Adrenal gland (tissue), 12 donors: ENCODE data around the gene CDK6. TPM values are rescaled to one million over a fixed set of nuclear protein-coding genes. Genes with fewer than 3 reads are reported as not detected.

Experiments used
- DNase-seq, 7 donors: peaks; one replicate each; pipeline ENCODE4 v3.0.0-alpha.2; 2019 to 2020
- H3K27ac ChIP-seq, 5 donors: fragments of 200-600 bp; sonication (generic) in 4 of 5; 1 replicate in 3 of 5; 2 replicates in 2 of 5; pipeline versions ENCODE4 v1.5.1 to v1.8.0; 2016 to 2020; ENCODE audit warnings: mild to moderate bottlenecking in 1 of 5
- H3K27me3 ChIP-seq: fragments of 200-600 bp; 2 replicates; pipeline ENCODE4 v1.8.0; 2021
- H3K36me3 ChIP-seq, 2 donors: fragments of 200-600 bp; replicated peaks in 1 of 2; 1 replicate in 1 of 2; 2 replicates in 1 of 2; pipeline versions ENCODE4 v1.5.1 to v1.8.0; 2018 to 2022
- H3K4me1 ChIP-seq, 2 donors: fragments of 200-600 bp; replicated peaks in 1 of 2; 1 replicate in 1 of 2; 2 replicates in 1 of 2; pipeline versions ENCODE4 v1.5.1 to v1.8.0; 2018 to 2021
- H3K4me3 ChIP-seq, 4 donors: fragments of 200-600 bp; sonication (generic) in 3 of 4; one replicate each; pipeline ENCODE4 v1.5.1; 2016 to 2018
- H3K9me3 ChIP-seq, 3 donors: fragments of 200-600 bp; sonication (generic) in 1 of 3; replicated peaks in 1 of 3; 1 replicate in 2 of 3; 2 replicates in 1 of 3; pipeline versions ENCODE4 v1.5.1 to v1.8.0; 2016 to 2021
- CTCF ChIP-seq, 6 experiments: fragments of 450-650 bp in 4 of 6; fragments of 200-600 bp in 2 of 6; sonication (generic) in 1 of 6; IDR thresholded peaks; 1 replicate in 5 of 6; 2 replicates in 1 of 6; pipeline versions ENCODE4 v1.5.1 to v1.8.0; 2016 to 2021; ENCODE audit warnings: antibody characterized with exemption in 6 of 6, mild to moderate bottlenecking in 2 of 6, moderate library complexity in 1 of 6
- POLR2A ChIP-seq, 2 donors: fragments of 450-650 bp; IDR thresholded peaks; one replicate each; pipeline ENCODE4 v1.6.1; 2017; ENCODE audit warnings: antibody characterized with exemption in 2 of 2, mild to moderate bottlenecking in 2 of 2, moderate library complexity in 1 of 2
- WGBS, 4 donors: extraction: QIAGEN DNeasy Blood & Tissue Kit in 2 of 4; methylation state at CpG; one replicate each; pipeline versions ENCODE4 v1.1.5 to v1.1.7; 2013 to 2017; 5-methylcytosine and 5-hydroxymethylcytosine counted together
- intact Hi-C, 2 donors: fragments of 100-400 bp; cut with DNase I; formaldehyde crosslinking; loops; one replicate each; pipeline versions ENCODE4 v1.14.1 to v1.15.0; 2022 to 2023
- polyA plus RNA-seq, 3 donors: library from polyadenylated mRNA; stranded (reverse); fragments of 200-250 nt in 2 of 3; fragments of 350-450 nt in 1 of 3; fragmentation: Illumina TruSeq in 1 of 3; extraction: RNeasy Lipid Tissue Mini Kit (QIAGEN cat#74804) in 1 of 3; gene quantifications; one replicate each; pipeline ENCODE4 v1.2.3, GENCODE V29; 2013 to 2014
- total RNA-seq, 9 donors: library from RNA; depleted of rRNA in 4 of 9; stranded (reverse); fragments of >200 nt in 4 of 9; fragments of 120-200 nt in 1 of 9; fragmentation: NEBNext Ultra II Directional in 1 of 9; extraction: Animal tissue kit (Norgen Biotek cat#: 25700) in 1 of 9; gene quantifications; one replicate each; pipeline versions ENCODE4 v1.1.0 to v1.2.4, GENCODE V29; 2013 to 2023
- donor health status: healthy with polysubstance abuse.
- donor health status: Bipolar disorder and iron deficiency.
- donor health status: DM: yes; HTN: yes; CAD: no.
- donor health status: DM: no; HTN: no; CAD: no.
- donor health status: DM: no; HTN: no; CAD: no.
- donor health status: DM: yes; HTN: yes; CAD: no.

Gene CDK6
- total and polyA plus RNA-seq, 12 donors: 2.5 to 151 (median 33.4) TPM

GRCh38 chr7:92845736-92846135, 9.4 kb upstream of the CDK6 start:
- Histone ChIP-seq H3K27me3 (no peaks in the 10 kb centered on the region), H3K4me1 (no peaks in the 10 kb centered on the region), H3K4me3 (no peak overlapping the region), H3K9me3 (no peaks in the 10 kb centered on the region), H3K27ac (no peak overlapping the region), H3K36me3 (no peaks in the 10 kb centered on the region)
- DNase-seq: no peak
- 81 to 88% (median 84%) methylated on average over 2 of the region's 2 CpGs for WGBS, 4 donors
- intact Hi-C loops: loop anchor here in 1 of 2 donors (10.0 kb wide), 1 partner anchor 139 kb away; no protein-coding TSS in a partner anchor
- TF ChIP-seq POLR2A (IDR thresholded peaks at IDR 0.05): no peak
- TF ChIP-seq CTCF (IDR thresholded peaks at IDR 0.05): no peak

GRCh38 chr7:92843781-92844180, 7.4 kb upstream of the CDK6 start:
- WGBS, 4 donors: 93 to 99% (median 95%) methylated on average over 4 of the region's 4 CpGs
- DNase-seq: no peak
- intact Hi-C loops: loop anchor here (5.0 to 10.0 kb wide), 2 partner anchors 141 to 144 kb away; no protein-coding TSS in a partner anchor
- Histone ChIP-seq H3K4me1 (no peaks in the 10 kb centered on the region), H3K9me3 (no peaks in the 10 kb centered on the region), H3K27me3 (no peaks in the 10 kb centered on the region), H3K27ac (no peak overlapping the region), H3K36me3 (no peaks in the 10 kb centered on the region), H3K4me3 (no peak overlapping the region)
- no peak for TF ChIP-seq CTCF (IDR thresholded peaks at IDR 0.05)
- no peak for TF ChIP-seq POLR2A (IDR thresholded peaks at IDR 0.05)

- intact Hi-C loops: loop anchor here (5.0 to 10.0 kb wide), 2 partner anchors 142 to 144 kb away; no protein-coding TSS in a partner anchor
- 93 to 96% (median 95%) methylated on average over 4 of the region's 4 CpGs for WGBS, 4 donors
These were observed 6.8 kb upstream of the CDK6 start for GRCh38 chr7:92843034-92843760.

DNA sequence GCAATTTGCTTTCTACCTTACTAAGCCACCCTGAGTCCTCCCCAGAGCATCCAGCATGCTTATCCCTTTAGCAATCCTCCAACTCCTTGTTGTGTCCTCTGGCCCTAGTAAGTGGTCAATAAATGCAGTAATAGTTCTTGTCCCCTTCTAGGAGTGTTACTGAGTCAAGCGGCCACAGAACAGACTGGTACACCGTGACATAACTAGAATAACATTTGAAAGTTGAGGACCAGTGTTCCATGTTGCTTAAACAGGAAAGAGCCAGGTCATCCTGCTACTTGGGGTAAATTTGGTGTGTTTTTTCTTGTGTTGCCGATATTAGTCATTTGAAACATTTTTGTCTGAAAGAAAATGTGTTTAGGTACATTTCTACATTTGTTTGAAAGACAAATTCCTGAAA, 4.8 kb upstream of the CDK6 start:
- DNase-seq: no peak
- no peak for TF ChIP-seq CTCF (IDR thresholded peaks at IDR 0.05)
- TF ChIP-seq POLR2A (IDR thresholded peaks at IDR 0.05): no peak
- H3K27me3 ChIP-seq: no peaks in the 10 kb centered on the region
- WGBS, 4 donors: 81 to 89% (median 86%) methylated on average over 3 of the region's 3 CpGs
- no peak overlapping the region for H3K4me3 ChIP-seq
- intact Hi-C loops: loop anchor here (5.0 to 10.0 kb wide), 2 partner anchors 144 to 146 kb away; no protein-coding TSS in a partner anchor
- no peak overlapping the region for H3K27ac ChIP-seq
- no peaks in the 10 kb centered on the region for H3K36me3 ChIP-seq
- peaks cover 0 to 4% of the 10 kb centered on the region in 2 donors for H3K4me1 ChIP-seq
- no peaks in the 10 kb centered on the region for H3K9me3 ChIP-seq

More at GRCh38 chr7:92843034-92843760, 6.8 kb upstream of the CDK6 start:
- Histone ChIP-seq H3K36me3 (no peaks in the 10 kb centered on the region), H3K27me3 (no peaks in the 10 kb centered on the region), H3K4me3 (no peak overlapping the region), H3K9me3 (no peaks in the 10 kb centered on the region), H3K27ac (no peak overlapping the region), H3K4me1 (no peaks in the 10 kb centered on the region)
- no peak for DNase-seq
- TF ChIP-seq CTCF (IDR thresholded peaks at IDR 0.05) (no peak), POLR2A (IDR thresholded peaks at IDR 0.05) (no peak)
